Coronary artery (tissue), 2 donors: ENCODE measurements around the gene TNFRSF14.
A peak's percentile ranks its signal among the peaks of the same experiment; 100 is the strongest.

Experiments
- DNase-seq: peaks from one replicate; pipeline ENCODE4 v3.0.0-alpha.2; 2017; ENCODE audit warnings: low spot score
- H3K27ac ChIP-seq, 2 donors: fragments of 200-600 bp; sonication (generic); one replicate each; pipeline ENCODE4 v1.5.1; 2016 to 2019
- H3K4me3 ChIP-seq: fragments of 200-600 bp; sonication (generic); 2 replicates; pipeline ENCODE4 v1.5.1; 2016; ENCODE audit warnings: mild to moderate bottlenecking, moderate library complexity
- TF ChIP-seq, protein P1 (sequence below): fragments of 200-600 bp; sonication (generic); IDR thresholded peaks from one replicate; pipeline ENCODE4 v1.5.1; 2019; ENCODE audit warnings: antibody characterized with exemption

Gene TNFRSF14

DNA sequence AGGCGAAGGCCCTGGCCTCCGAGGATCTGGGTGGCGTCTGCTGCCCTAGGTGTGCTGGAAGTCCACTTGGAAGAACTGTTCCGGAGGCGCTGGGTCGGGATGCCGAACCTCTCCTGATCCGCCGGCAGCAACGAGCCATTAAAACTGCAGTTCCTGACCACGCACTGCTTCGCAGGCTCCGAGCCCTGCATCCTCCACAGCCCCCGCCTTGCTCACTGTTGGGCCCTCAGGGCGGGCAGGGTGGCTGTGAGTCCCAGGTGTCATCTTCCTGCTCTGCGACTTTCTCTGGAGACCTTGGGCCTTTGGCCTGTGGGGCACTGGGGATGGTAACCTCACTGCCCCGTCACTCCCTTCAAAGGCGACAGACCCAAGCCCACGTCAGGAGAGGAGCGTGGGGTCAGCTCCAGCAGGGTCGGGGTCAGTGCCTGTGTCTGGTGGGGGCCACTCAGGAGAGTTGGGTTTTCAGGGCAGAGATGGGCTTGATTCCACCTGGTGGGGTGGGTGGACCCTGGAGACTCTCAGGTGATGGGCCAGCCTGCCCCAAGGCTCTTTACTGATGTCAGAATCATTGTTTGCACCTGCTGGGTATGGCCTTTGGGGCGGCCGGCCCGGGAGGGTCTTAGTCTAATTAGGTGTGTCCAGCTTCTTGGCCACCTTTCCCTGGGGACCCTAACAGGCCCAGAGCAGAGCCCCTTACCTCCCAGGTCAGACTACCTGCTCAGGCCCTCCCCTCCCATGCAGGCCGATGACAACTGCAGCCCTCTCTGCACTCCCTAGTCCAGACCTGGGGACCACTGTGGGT is 33.5 kb downstream of the TNFRSF14 start:
- DNase-seq: no peak
- TF ChIP-seq, protein P1, sequence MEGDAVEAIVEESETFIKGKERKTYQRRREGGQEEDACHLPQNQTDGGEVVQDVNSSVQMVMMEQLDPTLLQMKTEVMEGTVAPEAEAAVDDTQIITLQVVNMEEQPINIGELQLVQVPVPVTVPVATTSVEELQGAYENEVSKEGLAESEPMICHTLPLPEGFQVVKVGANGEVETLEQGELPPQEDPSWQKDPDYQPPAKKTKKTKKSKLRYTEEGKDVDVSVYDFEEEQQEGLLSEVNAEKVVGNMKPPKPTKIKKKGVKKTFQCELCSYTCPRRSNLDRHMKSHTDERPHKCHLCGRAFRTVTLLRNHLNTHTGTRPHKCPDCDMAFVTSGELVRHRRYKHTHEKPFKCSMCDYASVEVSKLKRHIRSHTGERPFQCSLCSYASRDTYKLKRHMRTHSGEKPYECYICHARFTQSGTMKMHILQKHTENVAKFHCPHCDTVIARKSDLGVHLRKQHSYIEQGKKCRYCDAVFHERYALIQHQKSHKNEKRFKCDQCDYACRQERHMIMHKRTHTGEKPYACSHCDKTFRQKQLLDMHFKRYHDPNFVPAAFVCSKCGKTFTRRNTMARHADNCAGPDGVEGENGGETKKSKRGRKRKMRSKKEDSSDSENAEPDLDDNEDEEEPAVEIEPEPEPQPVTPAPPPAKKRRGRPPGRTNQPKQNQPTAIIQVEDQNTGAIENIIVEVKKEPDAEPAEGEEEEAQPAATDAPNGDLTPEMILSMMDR: no peak
- Histone ChIP-seq H3K4me3 (no peak overlapping the region), H3K27ac (no peak overlapping the region)

DNA sequence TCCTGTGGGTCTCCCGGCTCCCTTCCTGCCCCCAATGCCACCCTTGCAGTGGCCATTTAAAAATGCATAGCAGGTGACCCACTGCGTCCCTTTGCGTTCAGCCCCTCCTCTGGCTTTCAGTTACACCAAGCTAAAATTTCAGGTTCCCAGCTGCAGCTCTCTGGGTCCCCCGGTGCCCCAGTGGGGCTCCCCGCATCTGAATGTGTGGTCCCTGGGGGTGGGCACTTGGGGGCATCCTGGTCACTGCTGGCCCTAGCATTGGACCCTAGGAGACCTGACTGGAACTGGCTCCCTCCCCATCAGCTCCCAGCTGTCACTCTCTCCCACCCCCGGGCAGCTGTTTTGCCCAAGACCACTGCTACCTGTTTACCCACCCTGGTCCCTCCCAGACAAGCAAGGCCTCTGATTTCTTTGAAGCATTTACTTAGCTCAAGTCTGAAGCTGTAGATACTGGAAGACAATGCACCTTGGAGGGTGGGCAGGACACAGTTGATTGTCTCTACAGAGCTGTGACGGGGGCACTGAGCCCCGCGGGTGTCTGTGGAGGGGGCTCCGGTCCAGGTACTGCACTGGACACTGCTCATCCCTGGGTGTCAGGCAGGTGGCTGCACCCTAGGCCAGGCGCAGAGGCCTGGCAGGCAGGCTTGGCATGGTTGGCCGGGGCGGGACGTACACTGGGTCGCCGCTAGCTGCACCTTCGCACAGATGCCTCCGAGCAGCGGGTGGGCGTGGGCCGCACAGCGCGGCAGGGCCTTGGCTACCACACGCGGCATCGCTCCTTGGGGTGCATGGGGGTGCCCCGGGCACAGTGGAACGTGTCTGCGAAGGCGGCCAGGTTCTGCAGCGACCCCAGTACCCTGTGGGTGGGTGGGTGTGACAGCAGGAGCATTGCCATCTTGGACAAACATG is 34.3 kb downstream of the TNFRSF14 start:
- Histone ChIP-seq H3K4me3 (no peak overlapping the region), H3K27ac (no peak overlapping the region)
- TF ChIP-seq, protein P1: no peak
- no peak for DNase-seq

DNA sequence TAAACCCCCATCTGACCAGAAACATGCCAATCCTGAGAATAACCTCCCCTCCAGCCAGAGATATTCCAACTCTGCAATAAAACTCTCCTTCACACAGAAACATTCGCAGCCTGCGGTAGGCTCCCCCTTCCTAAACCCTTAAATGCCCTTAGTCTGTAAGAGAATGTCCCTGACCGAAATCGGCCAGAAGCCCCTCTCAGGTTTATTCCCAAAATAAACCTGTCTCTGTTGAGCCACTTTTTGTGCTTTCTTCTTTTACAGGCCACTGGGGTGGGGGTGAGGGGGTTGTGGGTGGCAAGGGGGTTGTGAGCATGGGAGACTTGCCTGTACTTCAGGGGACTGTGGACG is 35.0 kb downstream of the TNFRSF14 start:
- TF ChIP-seq, protein P1: no peak
- no peak overlapping the region for H3K27ac ChIP-seq
- H3K4me3 ChIP-seq: no peak overlapping the region
- no peak for DNase-seq

DNA sequence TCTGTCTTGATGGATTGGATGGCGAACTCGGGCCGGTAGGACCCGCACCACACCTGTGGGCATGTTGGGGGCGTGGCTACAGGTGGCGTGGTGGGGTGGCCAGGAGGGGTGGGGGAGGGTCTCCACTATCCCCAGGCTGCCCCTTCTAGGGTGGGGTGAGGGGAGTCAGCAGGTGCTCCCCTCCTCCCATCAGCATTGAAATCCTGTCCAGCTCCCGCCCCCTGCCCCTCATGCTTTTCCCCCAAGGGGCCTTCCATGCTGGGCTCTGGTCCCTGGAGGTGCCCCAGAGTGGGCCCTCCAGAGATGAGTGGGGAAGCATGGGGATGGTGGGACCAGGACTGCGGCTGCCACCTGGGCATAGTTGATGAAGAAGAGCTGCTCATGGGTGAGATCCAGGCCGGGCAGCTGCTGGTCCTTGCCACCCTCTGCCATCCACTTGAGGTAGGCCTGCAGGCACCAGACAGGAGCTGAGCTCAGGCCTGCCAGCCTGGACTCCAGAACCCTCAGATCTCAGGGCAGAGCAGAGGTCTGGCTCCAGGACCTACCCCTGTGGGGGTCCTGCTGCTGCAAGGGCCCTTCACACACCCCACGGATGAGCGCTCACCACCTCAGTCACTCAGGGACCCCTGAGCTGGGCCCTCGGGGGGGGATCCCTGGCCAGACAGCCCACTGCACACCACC is 35.5 kb downstream of the TNFRSF14 start:
- no peak for DNase-seq
- Histone ChIP-seq H3K27ac (no peak overlapping the region), H3K4me3 (no peak overlapping the region)
- TF ChIP-seq, protein P1: no peak

DNA sequence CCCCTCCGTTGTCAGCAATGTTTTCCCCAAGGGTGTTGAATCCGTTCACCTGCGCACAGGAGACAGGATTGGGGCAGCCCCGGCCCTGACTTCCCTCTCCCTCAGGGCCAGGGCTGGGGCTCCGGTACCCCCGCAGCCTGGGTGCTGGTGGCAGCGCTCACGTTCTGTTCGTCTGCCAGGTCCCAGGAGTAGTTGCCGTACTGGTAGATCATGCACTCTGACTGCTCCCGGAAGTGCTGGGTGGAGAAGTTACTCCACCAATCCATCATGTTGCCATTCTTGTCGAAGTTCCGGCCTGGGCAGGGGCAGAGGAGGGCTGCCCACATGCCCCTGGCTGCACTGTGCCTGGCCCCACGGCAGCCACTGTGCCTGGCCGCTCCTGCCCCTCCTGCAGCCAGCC is 36.5 kb downstream of the TNFRSF14 start:
- Histone ChIP-seq H3K27ac (no peak overlapping the region), H3K4me3 (no peak overlapping the region)
- TF ChIP-seq, protein P1: no peak
- DNase-seq: no peak

DNA sequence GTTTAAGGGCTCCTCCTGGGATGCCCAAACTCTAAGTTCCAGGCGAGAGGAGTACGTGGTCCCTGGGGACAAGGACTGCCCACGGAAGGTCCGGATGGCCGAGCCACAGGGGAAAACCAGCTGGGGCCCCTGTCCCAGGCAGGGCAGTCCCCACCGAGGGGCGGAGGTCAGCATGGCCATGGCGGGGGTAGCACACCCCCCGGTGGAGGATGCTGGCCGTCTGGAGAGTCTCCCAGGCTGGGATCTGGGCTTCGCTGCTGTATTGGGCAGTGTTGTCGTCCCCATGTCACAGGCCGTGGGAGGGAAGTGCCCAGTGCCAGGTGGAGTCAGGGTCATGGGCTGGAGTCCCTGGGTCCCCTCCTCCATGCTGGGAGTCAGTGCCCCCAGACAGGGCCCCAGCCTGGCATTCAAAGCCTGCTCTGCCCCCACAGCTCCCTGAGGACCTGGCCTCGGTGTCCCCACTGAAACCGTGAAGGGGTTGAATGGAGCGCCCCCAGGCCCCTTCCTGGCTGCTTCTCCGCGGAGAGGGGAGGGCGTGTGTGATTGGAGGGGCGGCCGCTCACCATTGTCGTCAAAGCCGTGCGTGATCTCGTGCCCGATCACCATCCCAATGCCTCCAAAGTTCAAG is 37.2 kb downstream of the TNFRSF14 start:
- TF ChIP-seq, protein P1: no peak
- no peak for DNase-seq
- H3K27ac ChIP-seq: no peak overlapping the region
- peak overlapping the region; percentile 54 for H3K4me3 ChIP-seq
